IMR-90 (cell line): ENCODE data around the gene MEOX2. TPM values are rescaled to one million over a fixed set of nuclear protein-coding genes. Genes with fewer than 3 reads are reported as not detected.

ENCODE experiments used
- ATAC-seq: fragments of 200-7000 bp; cut with Tn5 transposase; 2 replicates; pipeline ENCODE4 v1.9.1; 2020; ENCODE audit warnings: low read depth, mild to moderate bottlenecking, moderate library complexity
- BruUV-seq: library from RNA; stranded (reverse); fragments of 400-500 nt; replicated peaks from 2 replicates; lab custom pipeline; 2021; lab: Mats Ljungman, UMichigan
- CTCF ChIA-PET: fragments of 300-600 bp; formaldehyde crosslinking; extraction: SDS; loops from one replicate; lab custom pipeline; 2021; ENCODE audit warnings: antibody characterized with exemption; lab: Yijun Ruan, JAX
- POLR2A ChIA-PET: fragments of 300-600 bp; sonication (Branson Sonifier 250); formaldehyde crosslinking; loops from one replicate; lab custom pipeline; 2022; ENCODE audit warnings: antibody characterized with exemption; ENCODE audit not compliant: unreplicated experiment; lab: Charles Lee
- DNase-seq: peaks from one replicate; pipeline ENCODE4 v3.0.0; 2013
- H2AFZ ChIP-seq: replicated peaks from 2 replicates; pipeline ENCODE3; 2013; ENCODE audit warnings: low read length, mild to moderate bottlenecking; ENCODE audit not compliant: poor library complexity
- H2AK5ac ChIP-seq: 2 replicates; pipeline ENCODE4 v1.6.1; 2013; ENCODE audit warnings: low read depth, low read length, inconsistent platforms
- H2AK9ac ChIP-seq: replicated peaks from 2 replicates; pipeline ENCODE3; 2013; ENCODE audit warnings: mild to moderate bottlenecking, low read depth, low read length, moderate library complexity; ENCODE audit not compliant: poor library complexity
- H2BK120ac ChIP-seq: 2 replicates; pipeline ENCODE4 v1.6.1; 2013; ENCODE audit warnings: low read depth, low read length, inconsistent platforms
- H2BK15ac ChIP-seq: 3 replicates; pipeline ENCODE4 v1.6.1; 2013; ENCODE audit warnings: low read depth, low read length, inconsistent platforms
- H2BK20ac ChIP-seq: 2 replicates; pipeline ENCODE4 v1.6.1; 2013; ENCODE audit warnings: low read depth, mild to moderate bottlenecking, inconsistent platforms, low read length, moderate library complexity
- H2BK5ac ChIP-seq: 2 replicates; pipeline ENCODE4 v1.6.1; 2013; ENCODE audit warnings: mild to moderate bottlenecking, low read depth, low read length, inconsistent platforms; ENCODE audit not compliant: poor library complexity, severe bottlenecking
- H3K14ac ChIP-seq: replicated peaks from 2 replicates; pipeline ENCODE4 v1.6.1; 2013; ENCODE audit warnings: low read depth, low read length, inconsistent platforms
- H3K18ac ChIP-seq: 2 replicates; pipeline ENCODE4 v1.6.1; 2013; ENCODE audit warnings: low read depth, low read length, control low read depth
- H3K23ac ChIP-seq: 2 replicates; pipeline ENCODE4 v1.6.1; 2013; ENCODE audit warnings: low read depth, low read length, inconsistent platforms
- H3K27ac ChIP-seq: 2 replicates; pipeline ENCODE4 v1.5.1; 2013; ENCODE audit warnings: mild to moderate bottlenecking, control low read depth, low read length; ENCODE audit not compliant: insufficient read depth
- H3K27me3 ChIP-seq: 2 replicates; pipeline ENCODE4 v1.6.1; 2013; ENCODE audit warnings: low read length; ENCODE audit not compliant: control insufficient read depth, insufficient read depth
- H3K36me3 ChIP-seq: 2 replicates; pipeline ENCODE4 v1.6.1; 2013; ENCODE audit warnings: low read length, mixed read lengths; ENCODE audit not compliant: control insufficient read depth, insufficient read depth
- H3K4ac ChIP-seq: 2 replicates; pipeline ENCODE4 v1.6.1; 2013; ENCODE audit warnings: low read depth, low read length, inconsistent platforms
- H3K4me1 ChIP-seq: 2 replicates; pipeline ENCODE4 v1.6.1; 2013; ENCODE audit warnings: low read length, mixed read lengths; ENCODE audit not compliant: control insufficient read depth, insufficient read depth
- H3K4me2 ChIP-seq: 2 replicates; pipeline ENCODE4 v1.6.1; 2013; ENCODE audit warnings: low read depth, mild to moderate bottlenecking, control low read depth, low read length, moderate library complexity
- H3K4me3 ChIP-seq: 2 replicates; pipeline ENCODE4 v1.5.1; 2013; ENCODE audit warnings: low read depth, mild to moderate bottlenecking, control low read depth, low read length, moderate library complexity; ENCODE audit not compliant: insufficient read depth
- H3K56ac ChIP-seq: 2 replicates; pipeline ENCODE4 v1.6.1; 2013; ENCODE audit warnings: low read length, inconsistent platforms; ENCODE audit not compliant: insufficient read depth; ENCODE audit errors: extremely low read depth
- H3K79me1 ChIP-seq, 2 experiments: 2 replicates each; pipeline ENCODE4 v1.6.1; 2013; ENCODE audit warnings: low read length in 2 of 2, inconsistent platforms in 1 of 2, low read depth in 1 of 2
- H3K9ac ChIP-seq: 2 replicates; pipeline ENCODE4 v1.6.1; 2013; ENCODE audit warnings: low read depth, low read length, control low read depth
- H3K9me1 ChIP-seq: 2 replicates; pipeline ENCODE4 v1.6.1; 2013; ENCODE audit warnings: low read length, inconsistent platforms; ENCODE audit not compliant: insufficient read depth
- H3K9me3 ChIP-seq: 2 replicates; pipeline ENCODE4 v1.6.1; 2013; ENCODE audit warnings: low read length; ENCODE audit not compliant: control insufficient read depth, insufficient read depth
- H4K20me1 ChIP-seq: 2 replicates; pipeline ENCODE4 v1.6.1; 2013; ENCODE audit warnings: low read length, inconsistent platforms; ENCODE audit not compliant: insufficient read depth
- H4K5ac ChIP-seq: 2 replicates; pipeline ENCODE4 v1.6.1; 2013; ENCODE audit warnings: mild to moderate bottlenecking, low read depth, low read length, control low read depth
- H4K8ac ChIP-seq, 2 experiments: 2 replicates each; pipeline ENCODE4 v1.6.1; 2013; ENCODE audit warnings: low read depth in 2 of 2, low read length in 2 of 2, control low read depth in 1 of 2, inconsistent platforms in 1 of 2
- H4K91ac ChIP-seq: 2 replicates; pipeline ENCODE4 v1.6.1; 2013; ENCODE audit warnings: low read depth, low read length, inconsistent platforms; ENCODE audit not compliant: insufficient read depth
- BHLHE40 ChIP-seq: fragments of 150-350 bp; IDR thresholded peaks from 2 replicates; pipeline ENCODE4 v1.6.1; 2016; ENCODE audit warnings: mild to moderate bottlenecking, low read depth, low read length
- CHD1 ChIP-seq: IDR thresholded peaks from 2 replicates; pipeline ENCODE4 v1.6.1; 2012; ENCODE audit warnings: low read depth, low read length, improper control_type of control experiment
- FOS ChIP-seq: fragments of 150-350 bp; IDR thresholded peaks from 2 replicates; pipeline ENCODE4 v1.6.1; 2016; ENCODE audit warnings: low read depth, low read length
- MAFK ChIP-seq: IDR thresholded peaks from 2 replicates; pipeline ENCODE4 v1.6.1; 2012; ENCODE audit warnings: low read depth, low read length, improper control_type of control experiment
- MAZ ChIP-seq: IDR thresholded peaks from 2 replicates; pipeline ENCODE4 v1.6.1; 2012; ENCODE audit warnings: low read depth, mild to moderate bottlenecking, low read length, improper control_type of control experiment, moderate library complexity, borderline replicate concordance
- POLR2A ChIP-seq: IDR thresholded peaks from 2 replicates; pipeline ENCODE4 v1.6.1; 2012; ENCODE audit warnings: mild to moderate bottlenecking, low read depth, low read length
- RAD21 ChIP-seq: IDR thresholded peaks from 2 replicates; pipeline ENCODE4 v1.6.1; 2012; ENCODE audit warnings: low read length, improper control_type of control experiment
- RFX5 ChIP-seq: IDR thresholded peaks from 2 replicates; pipeline ENCODE4 v1.8.0; 2012; ENCODE audit warnings: low read depth, mild to moderate bottlenecking, low read length, moderate library complexity
- SMC3 ChIP-seq: fragments of 150-350 bp; IDR thresholded peaks from 2 replicates; pipeline ENCODE4 v1.6.1; 2016; ENCODE audit warnings: low read depth, mild to moderate bottlenecking, antibody characterized with exemption, low read length, moderate library complexity
- WGBS, 2 experiments: methylation state at CpG; one replicate each; pipeline versions ENCODE4 v1.1.5 to v1.1.7; 2013; ENCODE audit warnings: missing lambda C conversion rate in 2 of 2; ENCODE audit not compliant: insufficient read length in 1 of 2; ENCODE audit errors: extremely low coverage in 2 of 2; 5-methylcytosine and 5-hydroxymethylcytosine counted together
- dilution Hi-C: fragments of 300-500 bp; cut with HindIII; formaldehyde crosslinking; loops from one replicate; pipeline ENCODE4 v1.14.3; 2018; ENCODE audit warnings: low sequenced_read_pairs; ENCODE audit not compliant: unreplicated experiment
- in situ Hi-C: fragments of 300-500 bp; cut with MboI; formaldehyde crosslinking; loops from 3 replicates; pipeline ENCODE4 v1.14.3; 2019; ENCODE audit warnings: low sequenced_read_pairs, inconsistent platforms, mixed read lengths
- intact Hi-C: fragments of 100-400 bp; cut with micrococcal nuclease; formaldehyde crosslinking; loops from 2 replicates; pipeline ENCODE4 v1.10.0; 2022
- polyA plus RNA-seq, 3 experiments: library from polyadenylated mRNA; depleted of rRNA; stranded (reverse); fragments of >200 nt; gene quantifications; 2 replicates each; pipeline ENCODE4 v1.2.3, GENCODE V29; 2012; ENCODE audit warnings: low replicate concordance in 1 of 3
- total RNA-seq: library from RNA; depleted of rRNA; stranded (reverse); fragments of >200 nt; gene quantifications from 2 replicates; pipeline ENCODE4 v1.2.3, GENCODE V29; 2012
- TF ChIP-seq, protein P1 (sequence below): conservative IDR thresholded peaks from 2 replicates; pipeline ENCODE4 v1.5.1; 2012; ENCODE audit warnings: mild to moderate bottlenecking, low read depth, low read length, improper control_type of control experiment

The MEOX2 gene
- total and polyA plus RNA-seq, 2 of the 4 experiments (the other 2 are of a cell fraction): under 0.01 TPM; not detected in 1

DNA sequence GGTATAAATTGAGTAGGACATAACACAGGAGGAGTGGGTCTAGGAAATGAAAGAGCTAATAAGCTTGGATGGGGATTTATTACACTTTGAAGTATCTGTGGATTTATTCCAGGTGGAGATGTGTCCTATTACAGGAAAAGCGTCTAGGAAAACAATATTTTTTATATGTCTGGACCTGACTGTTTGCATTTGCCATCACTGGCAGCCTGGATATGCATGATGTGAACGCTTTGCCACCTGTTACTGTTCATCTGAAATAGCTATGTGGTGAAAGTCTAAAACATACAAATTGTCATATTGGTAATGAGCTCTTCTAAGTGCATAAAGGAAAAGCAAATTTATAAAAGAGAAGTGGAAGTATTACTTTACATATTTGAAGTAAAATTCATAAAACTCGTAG, 93.1 kb downstream of the MEOX2 start:
- Histone ChIP-seq H2AK5ac (no peak overlapping the region), H3K36me3 (no peaks in the 10 kb centered on the region), H4K8ac (no peak overlapping the region), H2BK120ac (no peak overlapping the region), H2AK9ac (no peak overlapping the region), H2BK15ac (no peak overlapping the region), H3K79me1 (no peaks in the 10 kb centered on the region), H3K4me2 (no peak overlapping the region), H3K9me3 (no peaks in the 10 kb centered on the region), H3K4me1 (no peaks in the 10 kb centered on the region), H3K9me1 (no peaks in the 10 kb centered on the region), H4K5ac (no peak overlapping the region), H4K20me1 (no peaks in the 10 kb centered on the region), H3K4ac (no peak overlapping the region), H4K91ac (no peak overlapping the region), H3K27ac (no peak overlapping the region), H2BK5ac (no peak overlapping the region), H3K14ac (no peak overlapping the region), H2AFZ (no peak overlapping the region), H2BK20ac (no peak overlapping the region), H3K9ac (no peak overlapping the region), H3K27me3 (no peaks in the 10 kb centered on the region), H3K4me3 (no peak overlapping the region), H3K18ac (no peak overlapping the region), H3K23ac (no peak overlapping the region), H3K56ac (no peak overlapping the region)
- intact Hi-C loops: no loop called here
- ATAC-seq: no peak
- in situ Hi-C loops: no loop called here
- POLR2A ChIA-PET: no interaction called here
- BruUV-seq: no TSS peak
- TF ChIP-seq SMC3 (no peak), FOS (no peak), POLR2A (no peak), CHD1 (no peak), BHLHE40 (no peak), MAZ (no peak), RAD21 (no peak), MAFK (no peak), RFX5 (no peak)
- TF ChIP-seq, protein P1, sequence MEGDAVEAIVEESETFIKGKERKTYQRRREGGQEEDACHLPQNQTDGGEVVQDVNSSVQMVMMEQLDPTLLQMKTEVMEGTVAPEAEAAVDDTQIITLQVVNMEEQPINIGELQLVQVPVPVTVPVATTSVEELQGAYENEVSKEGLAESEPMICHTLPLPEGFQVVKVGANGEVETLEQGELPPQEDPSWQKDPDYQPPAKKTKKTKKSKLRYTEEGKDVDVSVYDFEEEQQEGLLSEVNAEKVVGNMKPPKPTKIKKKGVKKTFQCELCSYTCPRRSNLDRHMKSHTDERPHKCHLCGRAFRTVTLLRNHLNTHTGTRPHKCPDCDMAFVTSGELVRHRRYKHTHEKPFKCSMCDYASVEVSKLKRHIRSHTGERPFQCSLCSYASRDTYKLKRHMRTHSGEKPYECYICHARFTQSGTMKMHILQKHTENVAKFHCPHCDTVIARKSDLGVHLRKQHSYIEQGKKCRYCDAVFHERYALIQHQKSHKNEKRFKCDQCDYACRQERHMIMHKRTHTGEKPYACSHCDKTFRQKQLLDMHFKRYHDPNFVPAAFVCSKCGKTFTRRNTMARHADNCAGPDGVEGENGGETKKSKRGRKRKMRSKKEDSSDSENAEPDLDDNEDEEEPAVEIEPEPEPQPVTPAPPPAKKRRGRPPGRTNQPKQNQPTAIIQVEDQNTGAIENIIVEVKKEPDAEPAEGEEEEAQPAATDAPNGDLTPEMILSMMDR: no peak
- no CpG with 5 or more reads among the region's 3 CpGs for WGBS, 2 experiments
- dilution Hi-C loops: no loop called here
- no peak for DNase-seq
- CTCF ChIA-PET: interaction anchor here (0.7 kb wide), 1 partner anchor 853 kb away, joined by 3 read pairs; no protein-coding TSS in a partner anchor
